Chondrocyte (in vitro differentiated cells): ENCODE measurements around the gene SIRT4. TPM values are rescaled to one million over a fixed set of nuclear protein-coding genes. Genes with fewer than 3 reads are reported as not detected.

Experiments used
- DNase-seq: peaks from one replicate; pipeline ENCODE4 v3.0.0; 2021; ENCODE audit warnings: mixed read lengths, low spot score
- H3K27ac Mint-ChIP-seq: one replicate; pipeline ENCODE4 v1.8.0; 2021; ENCODE audit warnings: mild to moderate bottlenecking, moderate library complexity, mixed read lengths; ENCODE audit not compliant: unreplicated experiment
- H3K27me3 Mint-ChIP-seq: 2 replicates; pipeline ENCODE4 v1.8.0; 2021; ENCODE audit warnings: low read depth, mixed read lengths
- H3K36me3 Mint-ChIP-seq: 2 replicates; pipeline ENCODE4 v1.8.0; 2021; ENCODE audit warnings: low read depth, mixed read lengths
- H3K4me1 Mint-ChIP-seq: 2 replicates; pipeline ENCODE4 v1.8.0; 2021; ENCODE audit warnings: low read depth, mild to moderate bottlenecking, mixed read lengths
- H3K4me3 Mint-ChIP-seq: one replicate; pipeline ENCODE4 v1.8.0; 2021; ENCODE audit warnings: mild to moderate bottlenecking, moderate library complexity, mixed read lengths; ENCODE audit not compliant: unreplicated experiment
- H3K9me3 Mint-ChIP-seq: 2 replicates; pipeline ENCODE4 v1.8.0; 2021; ENCODE audit warnings: low read depth, mixed read lengths
- total RNA-seq: library from RNA; stranded (reverse); gene quantifications from 3 replicates; pipeline ENCODE4 v1.2.1, GENCODE V29; 2021
- TF ChIP-seq, protein P1 (sequence below): fragments of 200-600 bp; sonication (generic); IDR thresholded peaks from 2 replicates; pipeline ENCODE4 v1.5.0; 2021; ENCODE audit warnings: antibody characterized with exemption, mild to moderate bottlenecking, moderate library complexity

SIRT4 gene
- total RNA-seq, 1 donor from 2014 or later = 2.4 TPM

DNA sequence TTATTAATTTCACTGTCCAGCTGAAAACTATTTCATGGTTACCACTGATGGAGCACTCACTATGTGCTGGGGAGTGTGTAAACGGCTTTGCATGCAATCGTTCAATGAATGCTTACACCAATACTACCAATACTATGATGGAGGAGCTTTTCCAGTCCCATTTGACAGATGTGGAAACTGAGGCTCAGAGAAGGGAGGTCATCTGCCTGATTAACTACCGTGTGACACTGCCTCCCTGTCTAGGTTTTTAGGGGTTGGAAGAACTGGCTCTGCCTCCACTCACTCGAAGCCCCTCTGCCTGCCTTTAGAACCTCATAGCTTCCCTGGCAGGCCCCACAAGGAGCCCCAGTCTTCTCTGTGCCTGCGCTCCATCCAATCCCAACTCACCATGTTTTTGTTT, 55.0 kb downstream of the SIRT4 start:
- no peak for DNase-seq
- Mint-ChIP-seq H3K36me3 (no peaks in the 10 kb centered on the region), H3K4me1 (peaks cover 15% of the 10 kb centered on the region), H3K27me3 (no peaks in the 10 kb centered on the region), H3K9me3 (no peaks in the 10 kb centered on the region), H3K27ac (peak overlapping the region; percentile 71), H3K4me3 (peak overlapping the region; percentile 39)
- TF ChIP-seq, protein P1, sequence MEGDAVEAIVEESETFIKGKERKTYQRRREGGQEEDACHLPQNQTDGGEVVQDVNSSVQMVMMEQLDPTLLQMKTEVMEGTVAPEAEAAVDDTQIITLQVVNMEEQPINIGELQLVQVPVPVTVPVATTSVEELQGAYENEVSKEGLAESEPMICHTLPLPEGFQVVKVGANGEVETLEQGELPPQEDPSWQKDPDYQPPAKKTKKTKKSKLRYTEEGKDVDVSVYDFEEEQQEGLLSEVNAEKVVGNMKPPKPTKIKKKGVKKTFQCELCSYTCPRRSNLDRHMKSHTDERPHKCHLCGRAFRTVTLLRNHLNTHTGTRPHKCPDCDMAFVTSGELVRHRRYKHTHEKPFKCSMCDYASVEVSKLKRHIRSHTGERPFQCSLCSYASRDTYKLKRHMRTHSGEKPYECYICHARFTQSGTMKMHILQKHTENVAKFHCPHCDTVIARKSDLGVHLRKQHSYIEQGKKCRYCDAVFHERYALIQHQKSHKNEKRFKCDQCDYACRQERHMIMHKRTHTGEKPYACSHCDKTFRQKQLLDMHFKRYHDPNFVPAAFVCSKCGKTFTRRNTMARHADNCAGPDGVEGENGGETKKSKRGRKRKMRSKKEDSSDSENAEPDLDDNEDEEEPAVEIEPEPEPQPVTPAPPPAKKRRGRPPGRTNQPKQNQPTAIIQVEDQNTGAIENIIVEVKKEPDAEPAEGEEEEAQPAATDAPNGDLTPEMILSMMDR = no peak

DNA sequence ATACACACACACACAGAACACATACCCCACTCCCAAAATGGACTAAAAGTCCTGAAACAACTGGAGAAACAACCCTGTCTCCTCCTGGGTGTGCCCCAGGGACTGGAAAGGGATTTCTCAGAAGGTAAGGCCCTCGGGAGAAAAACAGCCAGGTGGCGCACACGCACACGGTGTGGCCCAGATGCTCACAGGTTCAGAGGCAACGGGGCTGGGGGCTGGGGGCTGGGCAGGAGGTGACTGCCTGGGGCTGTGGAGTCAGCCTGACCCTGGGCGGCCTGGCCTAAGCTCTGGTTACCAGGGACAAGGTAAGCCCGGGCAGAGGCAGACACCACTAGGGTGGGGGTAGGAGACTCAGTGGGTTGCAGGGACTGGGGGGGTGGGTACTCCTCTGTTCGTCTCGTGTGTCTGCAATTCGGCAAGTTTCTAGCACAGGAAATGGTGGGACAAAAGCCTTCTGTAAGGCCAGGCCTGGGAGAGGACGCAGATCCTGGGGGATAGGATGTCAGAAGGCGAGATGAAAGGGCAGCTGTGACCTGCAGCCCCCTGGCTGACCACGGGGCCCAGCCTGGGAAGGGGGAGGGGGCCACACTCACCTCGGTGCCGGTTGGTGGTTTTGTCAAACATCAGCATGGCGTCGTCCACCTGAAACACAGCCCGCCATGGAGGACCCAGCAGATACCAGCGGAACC, 56.4 kb downstream of the SIRT4 start:
- Mint-ChIP-seq H3K9me3 (no peaks in the 10 kb centered on the region), H3K27ac (no peak overlapping the region), H3K36me3 (no peaks in the 10 kb centered on the region), H3K27me3 (no peaks in the 10 kb centered on the region), H3K4me1 (peaks cover 18% of the 10 kb centered on the region), H3K4me3 (no peak overlapping the region)
- DNase-seq = no peak
- TF ChIP-seq, protein P1 = no peak

DNA sequence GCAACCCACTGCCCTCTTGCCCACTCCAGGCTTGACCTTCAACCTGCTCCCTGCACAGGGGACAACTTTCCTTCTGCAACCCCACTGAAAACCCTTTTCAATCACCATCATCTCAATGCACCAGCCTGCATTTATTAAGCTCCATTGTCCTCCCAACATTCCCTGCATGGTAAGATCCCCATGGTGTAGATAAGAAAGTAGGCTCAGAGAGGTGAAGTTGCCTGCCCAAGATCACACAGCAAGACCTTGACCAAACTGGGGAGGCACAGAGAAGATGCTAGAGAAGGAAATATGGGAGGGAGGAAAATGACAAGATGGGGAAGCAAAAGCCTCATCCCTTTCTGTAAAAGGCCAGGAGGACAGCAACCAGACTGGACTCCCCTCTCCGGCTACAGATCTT, 57.0 kb downstream of the SIRT4 start:
- TF ChIP-seq, protein P1 = no peak
- Mint-ChIP-seq H3K27ac (no peak overlapping the region), H3K4me1 (peaks cover 18% of the 10 kb centered on the region), H3K27me3 (no peaks in the 10 kb centered on the region), H3K36me3 (no peaks in the 10 kb centered on the region), H3K4me3 (no peak overlapping the region), H3K9me3 (no peaks in the 10 kb centered on the region)
- DNase-seq = no peak

DNA sequence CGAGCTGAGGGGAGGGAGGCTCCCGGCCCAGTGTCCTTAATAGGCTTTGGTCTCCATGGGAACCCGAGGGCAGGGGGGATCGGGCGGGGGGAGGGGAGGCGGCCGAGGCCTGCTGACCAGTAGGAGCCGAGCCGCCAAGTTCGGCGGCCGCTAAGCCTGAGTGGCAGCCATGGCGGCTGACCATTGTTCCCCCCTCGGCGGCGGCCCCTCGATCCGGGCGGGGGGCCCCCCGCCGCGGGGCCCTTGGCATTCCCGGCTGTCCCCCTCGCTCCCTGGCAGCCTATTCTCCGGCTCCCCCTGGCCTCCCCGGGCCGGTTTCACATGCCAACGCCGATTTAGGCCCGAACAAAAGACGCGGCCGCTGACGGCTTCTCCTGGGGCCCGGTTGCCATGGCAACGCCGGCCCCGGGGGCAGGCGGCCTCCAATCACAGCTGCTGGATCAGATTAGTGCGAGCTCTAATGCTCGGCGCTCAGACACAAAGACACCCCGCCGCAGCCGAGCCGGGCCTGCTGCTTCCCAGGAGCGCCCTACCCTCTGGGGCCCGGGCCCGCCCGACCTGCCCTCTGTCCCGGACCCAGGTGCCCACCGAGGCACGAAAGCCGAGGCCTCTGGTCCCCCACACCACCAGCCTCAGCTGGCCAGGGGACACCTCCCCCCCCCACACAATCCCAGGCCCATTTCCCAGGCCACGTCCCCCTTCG, 59.5 kb downstream of the SIRT4 start:
- peak overlapping the region; percentile 64 for H3K4me3 Mint-ChIP-seq
- no peaks in the 10 kb centered on the region for H3K36me3 Mint-ChIP-seq
- H3K27me3 Mint-ChIP-seq = peaks cover under 1% of the 10 kb centered on the region
- no peak for DNase-seq
- H3K9me3 Mint-ChIP-seq = no peaks in the 10 kb centered on the region
- H3K4me1 Mint-ChIP-seq = peaks cover 13% of the 10 kb centered on the region
- H3K27ac Mint-ChIP-seq = peak overlapping the region; percentile 63
- TF ChIP-seq, protein P1 = no peak

Other genes starting within 250 kb of the SIRT4 start
- 37.2 to 49.6 TPM (median 44.4 TPM) in 3 replicates for gene RAB35, start 185.6 kb upstream of the SIRT4 start, total RNA-seq
- 92.3 to 137 TPM (median 97.5 TPM) in 3 replicates for gene GCN1, start 107.6 kb upstream of the SIRT4 start, total RNA-seq
- 1,691 to 2,186 TPM (median 1,706 TPM) in 3 replicates for gene RPLP0, start 101.2 kb upstream of the SIRT4 start, total RNA-seq
- 68.1 to 79.5 TPM (median 70.5 TPM) in 3 replicates for gene PXN, start 36.6 kb upstream of the SIRT4 start, total RNA-seq
- 4,282 to 4,899 TPM (median 4,793 TPM) in 3 replicates for gene RNU4-2, start 10.4 kb upstream of the SIRT4 start, total RNA-seq
- 1,613 to 1,880 TPM (median 1,738 TPM) in 3 replicates for gene RNU4-1, start 9.1 kb upstream of the SIRT4 start, total RNA-seq
- 0.42 to 1.1 TPM in 2 of 3 replicates, not detected in the other for gene PLA2G1B, start 25.5 kb downstream of the SIRT4 start, total RNA-seq
- 2.5 to 2.8 TPM (median 2.6 TPM) in 3 replicates for gene MSI1, start 66.8 kb downstream of the SIRT4 start, total RNA-seq
- gene COX6A1, start 135.8 kb downstream of the SIRT4 start, total RNA-seq = 299 to 302 TPM (median 300 TPM) in 3 replicates
- 26.3 to 32.3 TPM (median 27.1 TPM) in 3 replicates for gene TRIAP1, start 144.1 kb downstream of the SIRT4 start, total RNA-seq
- 17.6 to 18.8 TPM (median 18.0 TPM) in 3 replicates for gene GATC, start 144.1 kb downstream of the SIRT4 start, total RNA-seq
- 108 to 150 TPM (median 113 TPM) in 3 replicates for gene SRSF9, start 167.4 kb downstream of the SIRT4 start, total RNA-seq
- 317 to 550 TPM (median 322 TPM) in 3 replicates for gene DYNLL1, start 193.8 kb downstream of the SIRT4 start, total RNA-seq
- gene COQ5, start 226.8 kb downstream of the SIRT4 start, total RNA-seq = 16.2 to 22.9 TPM (median 19.8 TPM) in 3 replicates
- gene RNF10, start 232.0 kb downstream of the SIRT4 start, total RNA-seq = 136 to 138 TPM (median 136 TPM) in 3 replicates